ENCODE measurements around the gene PSMG3. TPM values are rescaled to one million over a fixed set of nuclear protein-coding genes. Genes with fewer than 3 reads are reported as not detected.

Gene PSMG3
- polyA plus RNA-seq, 2 of the 4 experiments (the other 2 are of a cell fraction) = 75.9 to 89.3 TPM

DNA sequence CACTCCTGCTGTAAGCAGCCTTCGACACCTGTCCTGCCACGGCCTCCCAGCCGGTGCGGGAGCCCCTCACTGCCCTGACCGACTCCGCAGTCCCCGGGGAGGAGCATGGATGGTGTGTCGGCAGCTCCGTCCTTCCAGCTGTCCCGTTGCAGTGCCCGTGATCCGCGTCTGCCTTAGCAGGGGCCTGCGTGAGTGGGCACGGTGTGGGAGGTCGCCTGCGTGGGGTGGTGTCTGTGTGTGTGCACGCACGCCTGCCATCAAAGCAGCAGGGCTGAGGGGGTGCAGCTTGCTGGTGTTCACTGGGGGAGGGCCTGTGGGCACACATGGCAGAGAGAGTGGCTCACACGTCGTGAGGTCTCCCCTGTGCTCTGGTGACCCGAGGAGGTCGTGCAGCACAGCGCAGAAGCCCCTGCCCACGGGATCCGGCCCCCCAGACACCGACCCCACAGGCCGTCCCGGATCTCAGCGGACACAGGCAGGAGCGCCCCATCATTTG lies 29.0 kb downstream of the PSMG3 start:
- no peak for FAIRE-seq
- CTCF ChIA-PET = interaction anchor here (1.0 to 18.4 kb wide), 2 partner anchors 16 to 43 kb away, joined by 3 to 204 read pairs; partner anchors contain the start of gene TMEM184A

GRCh38 chr7:1539882-1540775 lies 29.7 kb downstream of the PSMG3 start:
- no peak for ATAC-seq
- peak overlapping the region; percentile 98; the same call in 2 of the 3 replicates for H3K4me2 ChIP-seq
- H3K27ac ChIP-seq = peak overlapping the region; percentile 97 to 98; a peak in 5 of 6 replicates
- no peak for FAIRE-seq
- ChIA-PET POLR2A (no interaction called here), CTCF (interaction anchor here (0.8 to 18.4 kb wide), 3 partner anchors 17 to 36 kb away, joined by 3 to 204 read pairs (median 7); partner anchors contain the start of genes INTS1 and TMEM184A)
- peak in 1 of 2 experiments; percentile 36 for DNase-seq (ENCODE audit: low read depth in 1 of 2, low spot score in 1 of 2)
- H3K4me1 ChIP-seq = peaks cover 88% of the 10 kb centered on the region
- TF ChIP-seq FOXS1 (CRISPR knock-in tag; IDR thresholded peaks at IDR 0.05) (no peak), CHD4 (IDR thresholded peaks at IDR 0.05; ENCODE audit: borderline replicate concordance) (no peak), CEBPB (IDR thresholded peaks at IDR 0.05) (no peak), CBX2 (IDR thresholded peaks at IDR 0.05; ENCODE audit: borderline replicate concordance, low read depth) (no peak), FOSB (CRISPR knock-in tag; IDR thresholded peaks at IDR 0.05) (no peak), ZSCAN20 (CRISPR knock-in tag; IDR thresholded peaks at IDR 0.05) (no peak), ELK1 (IDR thresholded peaks at IDR 0.05; ENCODE audit: low read depth, low read length) (no peak), HOXB5 (CRISPR knock-in tag; IDR thresholded peaks at IDR 0.05) (no peak), JUN (IDR thresholded peaks at IDR 0.05) (no peak; a peak in 1 of 5 replicates), JUNB (IDR thresholded peaks at IDR 0.05) (no peak), ZC3H11A (IDR thresholded peaks at IDR 0.05) (no peak), ESRRA (IDR thresholded peaks at IDR 0.05; ENCODE audit: borderline replicate concordance, low read length) (no peak), FOSL2 (IDR thresholded peaks at IDR 0.05) (no peak), FOSL2 (CRISPR knock-in tag; IDR thresholded peaks at IDR 0.05) (no peak), RFX5 (IDR thresholded peaks at IDR 0.05) (no peak), EP300 (IDR thresholded peaks at IDR 0.05) (no peak), POLR2A (IDR thresholded peaks at IDR 0.05; ENCODE audit: low read length) (no peak), NFE2L2 (conservative IDR thresholded peaks at IDR 0.05; ENCODE audit: low read length) (no peak), TFCP2L1 (CRISPR knock-in tag; IDR thresholded peaks at IDR 0.05) (no peak; the same call in 1 of the 2 replicates)
- TF ChIP-seq, protein P1, sequence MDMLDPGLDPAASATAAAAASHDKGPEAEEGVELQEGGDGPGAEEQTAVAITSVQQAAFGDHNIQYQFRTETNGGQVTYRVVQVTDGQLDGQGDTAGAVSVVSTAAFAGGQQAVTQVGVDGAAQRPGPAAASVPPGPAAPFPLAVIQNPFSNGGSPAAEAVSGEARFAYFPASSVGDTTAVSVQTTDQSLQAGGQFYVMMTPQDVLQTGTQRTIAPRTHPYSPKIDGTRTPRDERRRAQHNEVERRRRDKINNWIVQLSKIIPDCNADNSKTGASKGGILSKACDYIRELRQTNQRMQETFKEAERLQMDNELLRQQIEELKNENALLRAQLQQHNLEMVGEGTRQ (IDR thresholded peaks at IDR 0.05) = no peak
- H3K4me3 ChIP-seq = no peak overlapping the region; the same call in 2 of the 3 replicates
- H3K9me3 ChIP-seq = no peaks in the 10 kb centered on the region
- 95% methylated on average over 57 of the region's 73 CpGs for WGBS (ENCODE audit: missing lambda C conversion rate)

More for the DNA sequence above, 29.0 kb downstream of the PSMG3 start:
- Histone ChIP-seq H3K9me3 (no peaks in the 10 kb centered on the region), H3K27ac (peak overlapping the region; percentile 97 to 98; a peak in 5 of 6 replicates), H3K4me1 (peaks cover 88% of the 10 kb centered on the region), H3K4me2 (peak overlapping the region; percentile 35), H3K4me3 (no peak overlapping the region)
- peak in 1 of 2 experiments; percentile 40 for DNase-seq (ENCODE audit: low read depth in 1 of 2, low spot score in 1 of 2)
- 0 out of 2 replicates have a peak, but pooled peaks have one; percentile 9 for TF ChIP-seq POLR2A (IDR thresholded peaks at IDR 0.05; ENCODE audit: low read length)
- TF ChIP-seq TP53 (CRISPR knock-in tag; IDR thresholded peaks at IDR 0.05) = 0 out of 2 replicates have a peak, but pooled peaks have one; percentile 7
- TF ChIP-seq MAX (IDR thresholded peaks at IDR 0.05) = no peak
- TF ChIP-seq CBX8 (IDR thresholded peaks at IDR 0.05) = no peak
- TF ChIP-seq POLR2AphosphoS2 (conservative IDR thresholded peaks at IDR 0.05; ENCODE audit: low read length) = peak; percentile 86
- TF ChIP-seq, protein P2, sequence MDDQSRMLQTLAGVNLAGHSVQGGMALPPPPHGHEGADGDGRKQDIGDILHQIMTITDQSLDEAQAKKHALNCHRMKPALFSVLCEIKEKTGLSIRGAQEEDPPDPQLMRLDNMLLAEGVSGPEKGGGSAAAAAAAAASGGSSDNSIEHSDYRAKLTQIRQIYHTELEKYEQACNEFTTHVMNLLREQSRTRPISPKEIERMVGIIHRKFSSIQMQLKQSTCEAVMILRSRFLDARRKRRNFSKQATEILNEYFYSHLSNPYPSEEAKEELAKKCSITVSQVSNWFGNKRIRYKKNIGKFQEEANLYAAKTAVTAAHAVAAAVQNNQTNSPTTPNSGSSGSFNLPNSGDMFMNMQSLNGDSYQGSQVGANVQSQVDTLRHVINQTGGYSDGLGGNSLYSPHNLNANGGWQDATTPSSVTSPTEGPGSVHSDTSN (IDR thresholded peaks at IDR 0.05) = 0 out of 2 replicates have a peak, but pooled peaks have one; percentile 2
- TF ChIP-seq RCOR1 (IDR thresholded peaks at IDR 0.05; ENCODE audit: low read depth, low read length) = no peak
- no peak for ATAC-seq
- POLR2A ChIA-PET = no interaction called here
- 90% methylated on average over 24 of the region's 31 CpGs for WGBS (ENCODE audit: missing lambda C conversion rate)
